HTERT RPE-1 (cell line): ENCODE data around the gene COG4.
"Not testable (repeated sequence)": the region's sequence is repeated elsewhere in the genome, so short reads cannot be mapped to it uniquely, and the experiment has no call there.

Experiments used
- in situ Hi-C: fragments of 300-500 bp; cut with MboI; formaldehyde crosslinking; loops from 4 replicates; pipeline ENCODE4 v1.14.3; 2020; ENCODE audit warnings: low sequenced_read_pairs

COG4 gene

DNA sequence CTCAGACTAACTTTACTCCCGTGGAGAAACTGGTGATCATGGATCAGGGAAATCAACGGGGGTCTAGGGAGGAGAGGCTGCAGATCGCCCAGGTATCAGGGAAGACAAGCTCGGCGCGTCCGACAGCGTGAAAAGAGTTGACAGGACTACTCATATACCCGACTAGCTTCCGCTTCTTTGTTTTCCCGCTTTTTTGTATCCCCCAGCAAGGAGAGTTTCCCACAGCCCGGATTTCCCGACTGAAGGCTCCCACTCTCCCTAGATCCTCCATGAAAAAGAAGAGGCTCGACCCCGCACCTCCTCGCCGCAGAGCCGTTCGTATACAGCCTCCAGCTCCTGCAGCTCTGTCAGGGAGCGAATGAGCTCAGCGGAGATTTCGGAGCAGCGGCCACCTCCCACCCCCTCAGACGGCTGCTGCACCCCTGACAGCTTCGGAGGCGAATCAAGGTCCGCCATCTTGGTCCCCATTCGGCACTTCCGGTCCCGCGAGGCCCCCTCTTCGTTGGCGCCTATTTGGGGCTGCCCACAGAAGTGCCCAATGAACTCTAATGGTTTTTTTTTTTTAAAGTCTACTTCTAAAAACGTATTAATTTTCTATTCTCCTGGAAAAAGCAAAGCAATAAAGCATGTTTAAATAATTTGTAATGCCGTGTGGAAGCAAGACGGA lies at the start of gene COG4:
TSS of gene COG4 (minus strand) at position 479 of the 667 bp plus-strand sequence. CDS start at position 468, 11 bp downstream.
- in situ Hi-C loops = no loop called here

DNA sequence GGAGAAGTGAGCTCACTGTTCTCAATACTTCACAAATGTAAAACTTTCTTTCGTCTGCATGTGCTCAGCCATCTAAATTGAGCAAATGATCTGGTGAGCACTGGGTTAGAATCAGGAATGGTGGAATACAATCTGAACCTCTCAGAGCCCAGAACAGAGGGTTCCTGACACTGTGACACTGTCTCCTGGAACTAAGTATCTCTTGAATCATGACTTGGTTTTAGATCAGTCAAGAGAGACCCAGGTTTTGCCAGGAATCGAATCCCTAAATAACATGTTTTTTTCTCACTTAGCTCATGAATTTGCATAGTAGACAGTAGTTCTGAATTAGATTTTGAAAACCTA lies 49.5 kb upstream of the COG4 start:
- in situ Hi-C loops = no loop called here

DNA sequence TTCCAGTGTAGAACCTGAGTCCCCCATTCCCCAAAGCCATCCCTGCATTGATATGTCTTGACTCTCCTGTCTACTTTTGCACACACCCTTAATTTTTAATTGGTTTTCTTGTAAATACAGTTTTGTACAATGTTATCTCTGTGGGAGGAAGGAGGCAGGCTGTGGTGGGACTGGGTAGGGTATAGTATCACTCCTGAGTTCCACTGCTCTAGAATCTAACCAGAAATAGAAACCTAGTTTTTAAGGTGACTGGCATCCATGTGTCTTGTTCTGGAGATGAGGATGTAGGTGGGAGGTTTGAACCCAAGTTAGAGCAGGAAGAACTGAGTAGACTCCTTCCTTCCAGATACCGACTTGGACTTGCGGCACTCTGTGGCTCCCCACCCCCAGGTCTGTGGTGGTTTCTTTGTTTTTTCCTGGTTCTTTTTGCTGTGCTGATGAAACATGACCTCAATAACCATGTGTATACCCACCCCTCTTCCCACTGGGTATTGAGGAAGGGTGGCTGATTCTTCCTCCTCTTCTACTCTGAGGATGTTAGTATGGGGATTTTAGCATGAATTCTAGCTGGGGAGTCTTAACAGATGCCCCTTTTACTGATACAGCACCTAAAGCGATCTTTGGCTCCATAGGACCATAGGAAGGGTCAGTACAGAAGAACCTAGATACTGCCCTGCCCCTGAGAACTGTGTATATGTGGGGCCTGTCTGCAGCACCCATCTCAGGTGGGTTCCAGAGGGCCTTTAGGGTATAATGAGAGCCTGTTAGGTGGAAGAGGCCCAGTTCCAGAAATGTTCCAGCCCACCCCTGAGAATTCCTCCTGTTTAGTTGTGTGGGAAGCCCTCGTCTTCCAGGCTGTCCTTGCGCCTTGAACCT lies 48.9 kb upstream of the COG4 start:
- in situ Hi-C loops = no loop called here

DNA sequence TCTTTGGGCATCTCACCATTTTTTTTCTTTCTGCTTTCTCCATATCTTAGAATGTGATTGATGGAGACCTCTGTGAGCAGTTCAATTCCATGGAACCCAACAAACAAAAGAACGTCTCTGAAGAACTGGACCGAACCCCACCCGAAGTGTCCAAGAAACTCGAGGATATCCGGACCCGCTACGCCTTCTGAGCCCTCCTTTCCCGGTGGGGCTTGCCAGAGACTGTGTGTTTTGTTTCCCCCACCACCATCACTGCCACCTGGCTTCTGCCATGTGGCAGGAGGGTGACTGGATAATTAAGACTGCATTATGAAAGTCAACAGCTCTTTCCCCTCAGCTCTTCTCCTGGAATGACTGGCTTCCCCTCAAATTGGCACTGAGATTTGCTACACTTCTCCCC lies 48.3 kb upstream of the COG4 start:
- in situ Hi-C loops = no loop called here

DNA sequence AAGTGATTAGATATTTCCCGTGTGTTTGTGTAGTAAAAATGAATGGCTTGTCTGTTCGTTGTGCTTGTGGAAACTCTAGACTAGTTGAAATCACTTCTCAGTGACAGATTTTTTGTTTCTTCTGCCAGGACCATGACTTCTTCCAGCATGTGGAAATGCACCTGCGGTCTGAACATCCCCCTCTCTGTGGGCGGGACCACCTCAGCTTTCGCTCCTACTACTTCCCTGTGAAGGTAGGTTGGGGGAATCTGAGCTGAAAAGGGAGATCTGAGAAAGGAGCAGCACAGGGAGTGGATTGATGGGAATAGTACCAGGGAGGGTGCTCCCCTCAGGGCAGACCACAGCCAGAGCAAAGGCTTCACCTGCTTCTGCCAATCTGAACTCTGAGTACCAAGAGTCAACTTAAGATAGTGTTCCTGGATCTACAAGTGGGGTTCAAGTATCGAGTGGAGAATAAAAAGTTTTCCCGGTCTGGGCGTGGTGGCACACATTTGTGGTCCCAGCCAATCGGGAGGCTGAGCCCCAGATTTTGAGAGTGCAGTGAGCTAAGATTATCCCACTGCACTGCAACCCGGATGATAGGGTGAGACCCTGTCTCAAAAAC lies 47.7 kb upstream of the COG4 start:
- in situ Hi-C loops = no loop called here

DNA sequence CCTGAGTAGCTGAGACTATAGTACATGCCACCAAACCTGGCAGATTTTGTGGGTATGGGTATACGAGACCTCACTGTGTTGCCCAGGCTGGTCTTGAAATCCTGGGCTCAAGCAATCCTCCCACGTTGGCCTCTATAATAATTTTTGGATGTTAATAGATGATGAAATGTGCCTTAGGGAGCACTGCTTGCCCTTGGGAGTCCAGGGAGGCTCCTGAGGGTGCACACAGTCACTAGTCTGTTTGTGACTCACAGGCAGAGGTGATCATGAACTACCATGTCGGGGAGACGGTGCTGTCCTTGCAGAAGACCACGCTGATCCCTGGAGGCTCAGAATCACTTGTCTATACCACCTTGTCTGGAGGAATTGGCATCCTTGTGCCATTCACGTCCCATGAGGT lies 46.4 kb upstream of the COG4 start:
- in situ Hi-C loops = no loop called here

DNA sequence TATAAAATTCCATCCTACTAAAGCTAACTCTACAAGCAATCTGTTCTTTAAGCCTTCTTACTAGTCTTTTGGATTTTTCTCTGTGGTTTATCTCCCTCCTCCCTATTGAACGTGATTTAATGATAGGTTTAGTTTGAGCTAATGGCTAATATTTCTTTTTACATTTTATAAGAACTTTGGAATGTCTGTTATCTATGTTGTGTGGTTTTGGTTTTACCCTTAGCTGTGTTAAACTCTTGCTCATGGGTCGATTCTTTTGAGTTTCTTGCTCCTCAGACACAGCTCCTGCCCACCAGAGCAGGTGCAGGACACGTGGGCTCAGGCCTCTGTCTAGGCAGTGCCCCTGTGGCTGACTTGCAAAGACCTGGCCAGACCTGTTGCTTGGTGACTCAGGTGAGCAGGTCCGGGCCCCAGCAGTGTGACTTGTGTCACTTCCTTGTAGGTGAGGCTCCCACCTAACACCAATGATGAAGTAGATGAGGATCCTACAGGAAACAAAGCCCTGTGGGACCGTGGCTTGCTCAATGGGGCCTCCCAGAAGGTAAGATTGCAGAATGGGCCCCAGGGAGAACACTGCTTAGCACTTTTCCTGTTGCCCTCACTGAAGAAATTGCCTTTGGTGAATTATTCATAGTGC lies 45.4 kb upstream of the COG4 start:
- in situ Hi-C loops = no loop called here

DNA sequence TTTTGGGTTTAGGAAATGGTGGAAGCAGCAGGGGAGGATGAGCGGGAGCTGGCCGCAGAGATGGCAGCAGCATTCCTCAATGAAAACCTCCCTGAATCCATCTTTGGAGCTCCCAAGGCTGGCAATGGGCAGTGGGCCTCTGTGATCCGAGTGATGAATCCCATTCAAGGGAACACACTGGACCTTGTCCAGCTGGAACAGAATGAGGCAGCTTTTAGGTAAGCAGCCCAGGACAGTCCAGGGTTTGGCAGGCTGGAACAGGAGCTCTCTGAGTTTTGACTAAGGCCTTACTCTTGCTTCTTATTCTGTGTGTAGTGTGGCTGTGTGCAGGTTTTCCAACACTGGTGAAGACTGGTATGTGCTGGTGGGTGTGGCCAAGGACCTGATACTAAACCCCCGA lies 41.7 kb upstream of the COG4 start:
- in situ Hi-C loops = no loop called here

DNA sequence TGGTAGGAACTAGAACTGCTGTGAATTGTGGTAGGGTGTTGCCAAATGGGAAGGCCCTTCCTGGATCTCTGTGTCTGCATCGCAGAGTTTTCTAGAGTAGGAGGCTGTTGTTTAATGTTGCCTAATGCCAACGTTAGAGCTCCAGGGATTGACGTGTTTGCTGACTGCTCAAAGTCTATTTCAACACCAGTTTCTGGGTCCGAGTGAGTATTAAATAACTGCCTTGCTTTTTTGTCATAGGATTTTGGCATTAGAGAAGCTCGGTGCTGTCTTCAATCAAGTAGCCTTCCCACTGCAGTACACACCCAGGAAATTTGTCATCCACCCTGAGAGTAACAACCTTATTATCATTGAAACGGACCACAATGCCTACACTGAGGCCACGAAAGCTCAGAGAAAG lies 40.3 kb upstream of the COG4 start:
- in situ Hi-C loops = no loop called here

DNA sequence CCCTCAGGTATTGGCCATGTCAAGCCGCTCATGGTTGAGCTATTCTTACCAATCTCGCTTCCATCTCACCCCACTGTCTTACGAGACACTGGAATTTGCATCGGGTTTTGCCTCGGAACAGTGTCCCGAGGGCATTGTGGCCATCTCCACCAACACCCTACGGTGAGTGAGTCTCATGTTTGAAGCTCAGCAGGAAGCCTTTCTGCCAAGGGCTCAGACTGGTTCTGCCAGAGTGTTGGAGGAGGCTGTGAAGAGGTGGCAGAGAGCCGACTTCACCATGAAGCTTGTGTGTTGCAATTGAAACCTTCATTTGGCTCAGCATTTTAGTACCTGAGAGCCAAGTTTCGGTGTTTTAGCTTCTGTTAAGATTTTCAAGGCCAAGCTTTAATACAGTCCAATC lies 38.3 kb upstream of the COG4 start:
- in situ Hi-C loops = no loop called here

DNA sequence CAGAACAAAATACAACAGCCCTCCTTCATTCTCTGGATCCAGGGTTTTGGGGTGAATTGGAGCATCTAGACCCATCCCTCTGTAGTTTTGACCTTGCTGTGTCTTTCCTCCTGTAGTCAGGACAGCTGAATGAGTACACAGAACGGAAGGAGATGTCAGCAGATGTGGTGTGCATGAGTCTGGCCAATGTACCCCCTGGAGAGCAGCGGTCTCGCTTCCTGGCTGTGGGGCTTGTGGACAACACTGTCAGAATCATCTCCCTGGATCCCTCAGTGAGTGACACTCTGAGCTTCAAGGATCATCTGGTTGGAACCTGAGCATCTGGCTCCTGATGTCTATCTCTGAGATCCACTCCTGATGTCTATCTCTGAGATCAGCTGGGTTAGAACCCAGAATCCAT lies 32.7 kb upstream of the COG4 start:
- in situ Hi-C loops = no loop called here

DNA sequence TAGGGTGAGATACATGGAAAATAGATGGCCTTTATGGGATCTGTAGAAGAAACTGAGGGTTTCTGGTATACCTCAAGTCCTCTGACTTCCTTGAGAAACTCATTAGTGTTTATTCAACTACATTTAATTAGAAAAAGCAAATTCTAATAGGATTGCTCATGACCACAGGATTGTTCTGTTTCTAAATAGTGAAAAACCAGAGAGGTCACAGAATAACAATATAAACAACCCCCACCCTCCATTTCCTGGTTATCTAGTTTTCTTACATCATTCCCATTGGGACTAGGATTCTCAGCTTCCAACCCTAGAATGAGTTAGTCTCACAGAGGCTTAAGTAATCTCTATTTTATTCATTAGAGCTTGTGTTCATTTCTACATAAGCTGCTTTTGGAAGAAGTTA lies 30.3 kb upstream of the COG4 start:
- in situ Hi-C loops = no loop called here

DNA sequence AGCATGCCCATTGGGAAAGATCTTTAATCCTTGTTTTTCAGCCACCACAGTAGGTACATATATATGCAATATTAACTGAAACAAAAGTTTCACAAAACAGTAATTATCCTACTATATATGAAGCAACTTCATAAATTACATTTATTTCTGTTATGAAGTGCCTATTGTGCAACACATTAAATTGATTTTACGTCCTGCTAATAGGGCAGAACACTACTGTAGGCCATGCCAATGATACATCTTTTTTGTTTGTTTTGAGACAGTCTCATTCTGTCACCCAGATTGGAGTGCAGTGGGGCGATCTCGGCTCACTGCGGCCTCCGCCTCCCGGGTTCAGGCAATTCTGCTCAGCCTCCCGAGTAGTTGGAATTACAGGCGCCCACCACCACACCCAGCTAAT lies 29.3 kb upstream of the COG4 start:
- in situ Hi-C loops = no loop called here

DNA sequence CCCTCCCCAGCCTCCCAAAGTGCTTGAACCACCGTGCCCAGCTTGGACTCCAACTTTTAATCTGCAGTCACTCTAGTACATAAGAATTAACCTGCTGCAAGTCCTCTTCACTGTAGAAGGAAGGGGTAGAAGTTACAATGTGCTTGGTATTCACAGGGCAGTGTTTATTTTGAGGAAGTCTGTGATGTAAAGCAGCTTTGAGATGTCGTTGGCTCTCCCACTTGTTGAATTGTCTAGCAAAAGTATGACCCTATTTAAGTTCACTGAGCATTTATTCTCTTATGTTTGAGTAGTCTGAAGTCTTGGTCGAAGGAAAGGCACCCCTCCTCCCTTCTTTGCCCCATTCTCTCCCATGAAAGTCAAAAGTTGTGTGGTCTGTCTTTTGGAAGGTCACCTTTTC lies 28.4 kb upstream of the COG4 start:
- in situ Hi-C loops = no loop called here

DNA sequence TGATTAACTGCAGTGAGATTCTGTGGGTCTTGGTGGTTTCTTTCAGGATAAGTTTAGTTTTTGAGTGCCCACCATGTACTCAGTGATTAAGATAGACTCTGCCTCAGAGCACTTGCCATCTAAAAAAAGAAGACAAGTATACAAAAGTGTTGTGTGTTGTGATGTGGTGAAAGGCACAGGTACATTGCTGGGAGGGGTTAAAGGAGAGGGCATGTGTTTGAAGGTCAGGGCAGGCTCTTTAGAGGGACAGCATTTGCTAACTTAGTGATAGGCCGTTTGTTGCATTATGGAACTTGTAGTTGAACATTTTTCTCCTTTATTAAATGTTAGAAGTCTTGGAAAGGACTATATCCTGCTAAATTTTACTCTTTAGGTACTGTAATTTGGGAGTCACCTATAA lies 26.7 kb upstream of the COG4 start:
- in situ Hi-C loops = no loop called here

DNA sequence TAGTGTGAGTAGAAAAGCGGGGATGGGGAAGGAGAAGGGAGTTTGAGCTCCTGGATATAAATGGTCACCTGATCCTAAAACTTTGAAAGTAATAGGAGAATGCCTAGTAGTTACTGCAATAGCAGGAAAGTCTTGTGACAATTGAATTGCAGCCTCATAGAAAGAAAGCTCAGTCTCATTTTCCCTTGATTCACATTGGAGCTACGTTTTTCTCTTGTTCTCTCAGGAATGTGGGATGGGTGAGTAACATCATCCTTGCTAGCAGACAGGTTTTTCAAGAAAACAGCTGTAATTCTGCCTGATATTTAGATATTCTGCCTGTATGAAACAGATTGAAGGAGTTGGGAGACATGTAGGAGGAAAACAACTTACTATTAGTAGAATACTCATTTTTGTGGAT lies 25.6 kb upstream of the COG4 start:
- in situ Hi-C loops = no loop called here

DNA sequence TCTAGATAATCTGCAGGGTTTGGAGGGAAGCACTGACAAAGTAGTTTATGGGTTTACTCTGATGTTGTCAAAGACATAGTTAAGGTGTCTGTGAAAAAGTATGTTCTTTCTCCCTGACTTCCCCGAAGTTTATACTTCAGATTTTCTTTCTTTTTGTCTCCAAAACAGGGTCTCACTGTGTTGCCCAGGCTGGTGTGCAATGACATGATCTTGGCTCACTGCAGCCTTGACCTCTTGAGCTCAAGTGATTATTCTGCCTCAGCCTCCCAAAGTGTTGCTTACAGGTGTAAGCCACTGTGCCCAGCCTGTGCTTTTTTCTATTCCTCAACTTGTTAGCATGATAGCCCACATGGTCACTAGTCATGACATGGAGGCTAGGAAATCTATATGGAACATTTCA lies 21.2 kb upstream of the COG4 start:
- in situ Hi-C loops = no loop called here

DNA sequence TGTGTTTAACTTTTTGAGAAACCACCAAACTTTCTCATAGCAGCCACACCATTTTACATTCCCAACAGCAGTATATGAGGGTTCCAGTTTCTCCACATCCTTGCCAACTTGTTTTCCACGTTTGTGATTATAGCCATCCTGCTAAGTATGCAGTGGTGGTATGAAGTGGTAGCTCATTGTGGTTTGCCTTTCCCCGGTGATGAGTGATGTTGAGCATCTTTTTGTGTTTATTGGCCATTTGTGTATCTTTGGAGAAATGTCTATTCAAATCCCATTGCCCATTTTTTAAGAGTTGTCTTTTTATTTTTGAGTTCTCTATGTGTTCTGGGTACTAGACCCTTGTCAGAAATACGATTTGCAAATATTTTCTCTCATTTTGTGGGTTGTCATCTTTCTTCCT lies 17.6 kb upstream of the COG4 start:
- in situ Hi-C loops = no loop called here

DNA sequence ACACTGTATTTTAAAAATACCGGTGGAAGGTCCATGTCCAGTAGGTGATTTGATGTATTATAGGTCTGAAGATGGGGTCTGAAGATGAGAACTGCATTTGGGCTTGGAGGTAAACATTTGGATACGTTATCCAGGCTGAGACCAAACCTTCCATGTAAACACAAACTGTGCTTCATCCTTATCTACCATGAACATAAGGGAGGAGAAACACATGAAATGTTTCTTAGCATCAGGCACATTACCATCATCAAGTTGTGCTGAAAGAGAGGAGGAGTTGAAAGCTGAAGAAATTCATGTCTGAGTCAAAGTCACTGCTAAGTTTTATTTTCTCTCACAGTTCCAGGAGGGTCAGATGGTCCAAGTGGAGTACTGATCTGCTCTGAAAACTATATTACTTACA lies 11.6 kb upstream of the COG4 start:
- in situ Hi-C loops = no loop called here

DNA sequence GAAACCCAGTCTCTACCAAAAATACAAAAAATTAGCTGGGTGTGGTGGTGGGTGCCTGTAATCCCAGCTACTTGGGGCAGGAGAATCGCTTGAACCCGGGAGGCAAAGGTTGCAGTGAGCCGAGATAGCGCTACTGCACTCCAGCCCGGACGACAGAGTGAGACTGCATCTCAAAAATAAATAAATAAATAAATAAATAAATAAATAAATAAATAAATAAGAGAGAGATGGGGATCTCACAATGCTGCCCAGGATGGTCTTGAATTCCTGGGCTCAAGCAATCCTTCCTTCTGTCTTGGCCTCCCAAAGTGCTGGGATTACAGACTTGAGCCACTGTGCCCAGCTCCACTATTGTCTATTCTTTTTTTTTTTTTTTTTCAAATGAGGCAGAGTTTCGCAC lies 6.6 kb upstream of the COG4 start:
- in situ Hi-C loops = not testable (repeated sequence)

DNA sequence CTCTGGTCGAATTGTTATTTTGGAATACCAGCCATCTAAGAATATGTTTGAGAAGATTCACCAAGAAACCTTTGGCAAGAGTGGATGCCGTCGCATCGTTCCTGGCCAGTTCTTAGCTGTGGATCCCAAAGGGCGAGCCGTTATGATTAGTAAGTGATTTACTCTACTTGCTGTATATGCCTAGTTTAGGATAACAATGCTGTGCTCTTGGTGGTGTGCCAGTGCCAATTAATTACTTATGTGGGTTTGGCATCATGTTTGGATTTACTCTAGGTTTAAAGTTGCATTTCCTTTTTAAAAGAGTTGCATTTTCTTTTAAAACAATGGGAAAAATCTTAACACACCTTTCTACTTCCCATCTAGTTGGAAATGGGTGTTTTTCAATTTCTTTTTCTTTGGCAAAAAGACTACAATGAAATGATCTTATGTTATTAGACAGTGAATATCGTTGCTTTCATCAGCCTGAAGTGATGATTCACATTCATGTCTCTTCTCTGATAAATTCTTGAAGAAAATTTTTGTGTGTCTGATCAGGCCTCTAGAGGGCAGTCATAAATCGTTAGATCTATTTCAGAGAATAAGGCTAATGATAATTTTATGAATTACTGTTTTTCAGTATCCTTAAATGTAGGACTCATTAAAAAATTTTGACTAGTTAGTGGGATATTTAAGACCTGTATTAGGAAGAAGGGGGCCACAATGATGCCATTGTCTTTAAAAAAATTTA lies 5.9 kb upstream of the COG4 start:
- in situ Hi-C loops = no loop called here
